ENCODE measurements around the gene SYNPO.

Gene SYNPO

GRCh38 chr5:150665044-150665443 lies 24.6 kb downstream of the SYNPO start:
- H3K4me2 ChIP-seq (ENCODE audit: low read depth, low read length) = no peak overlapping the region
- no peaks in the 10 kb centered on the region for H3K79me2 ChIP-seq (ENCODE audit: low read length)
- no peak overlapping the region for H3K9ac ChIP-seq (ENCODE audit: low read length)
- no peak overlapping the region for H2AFZ ChIP-seq (ENCODE audit: low read length)
- peaks cover 4% of the 10 kb centered on the region; the same call in 1 of the 2 replicates for H3K27me3 ChIP-seq (replicated peaks; ENCODE audit: insufficient read depth, low read length)
- no peak for DNase-seq
- TF ChIP-seq CTCF (IDR thresholded peaks at IDR 0.05; ENCODE audit: low read length) (no peak), EZH2 (optimal IDR thresholded peaks at IDR 0.05; ENCODE audit: low read depth, low read length) (no peak), EZH2phosphoT487 (IDR thresholded peaks at IDR 0.05; ENCODE audit: low read length) (no peak)
- no peaks in the 10 kb centered on the region for H3K36me3 ChIP-seq (replicated peaks; ENCODE audit: insufficient read depth, low read length)
- H3K9me3 ChIP-seq (replicated peaks; ENCODE audit: insufficient read depth, low read length) = no peaks in the 10 kb centered on the region
- no peaks in the 10 kb centered on the region for H4K20me1 ChIP-seq (ENCODE audit: insufficient read depth, low read length)
- no peak overlapping the region for H3K4me3 ChIP-seq (ENCODE audit: low read length)
- no peaks in the 10 kb centered on the region for H3K9me2 ChIP-seq (replicated peaks; ENCODE audit: insufficient read depth, low read length)
- H3K27ac ChIP-seq (ENCODE audit: low read length) = no peak overlapping the region
- H3F3A ChIP-seq (ENCODE audit: insufficient read depth, low read length) = no peaks in the 10 kb centered on the region
- no peaks in the 10 kb centered on the region for H3K4me1 ChIP-seq (ENCODE audit: low read length)

GRCh38 chr5:150670275-150670947 lies 30.0 kb downstream of the SYNPO start:
- DNase-seq = no peak
- Histone ChIP-seq H3K27ac (ENCODE audit: low read length) (no peak overlapping the region), H3K4me2 (ENCODE audit: low read depth, low read length) (no peak overlapping the region), H3K9me2 (replicated peaks; ENCODE audit: insufficient read depth, low read length) (no peaks in the 10 kb centered on the region), H3K9me3 (replicated peaks; ENCODE audit: insufficient read depth, low read length) (no peaks in the 10 kb centered on the region), H3K4me1 (ENCODE audit: low read length) (no peaks in the 10 kb centered on the region), H3K4me3 (ENCODE audit: low read length) (no peak overlapping the region), H3K36me3 (replicated peaks; ENCODE audit: insufficient read depth, low read length) (no peaks in the 10 kb centered on the region), H2AFZ (ENCODE audit: low read length) (no peak overlapping the region), H3K27me3 (replicated peaks; ENCODE audit: insufficient read depth, low read length) (peaks cover 10% of the 10 kb centered on the region; the same call in 1 of the 2 replicates), H3F3A (ENCODE audit: insufficient read depth, low read length) (no peaks in the 10 kb centered on the region), H3K79me2 (ENCODE audit: low read length) (no peaks in the 10 kb centered on the region), H3K9ac (ENCODE audit: low read length) (no peak overlapping the region), H4K20me1 (ENCODE audit: insufficient read depth, low read length) (no peaks in the 10 kb centered on the region)
- no peak for TF ChIP-seq EZH2 (optimal IDR thresholded peaks at IDR 0.05; ENCODE audit: low read depth, low read length)
- no peak for TF ChIP-seq CTCF (IDR thresholded peaks at IDR 0.05; ENCODE audit: low read length)
- no peak for TF ChIP-seq EZH2phosphoT487 (IDR thresholded peaks at IDR 0.05; ENCODE audit: low read length)

- no peaks in the 10 kb centered on the region for H3F3A ChIP-seq (ENCODE audit: insufficient read depth, low read length)
- no peak for TF ChIP-seq EZH2 (optimal IDR thresholded peaks at IDR 0.05; ENCODE audit: low read depth, low read length)
- no peak for TF ChIP-seq CTCF (IDR thresholded peaks at IDR 0.05; ENCODE audit: low read length)
- no peak for TF ChIP-seq EZH2phosphoT487 (IDR thresholded peaks at IDR 0.05; ENCODE audit: low read length)
- no peak overlapping the region for H3K4me2 ChIP-seq (ENCODE audit: low read depth, low read length)
- H3K27me3 ChIP-seq (replicated peaks; ENCODE audit: insufficient read depth, low read length) = peaks cover 10% of the 10 kb centered on the region; the same call in 1 of the 2 replicates
- DNase-seq = no peak
- no peaks in the 10 kb centered on the region for H3K9me2 ChIP-seq (replicated peaks; ENCODE audit: insufficient read depth, low read length)
- H3K4me3 ChIP-seq (ENCODE audit: low read length) = no peak overlapping the region
- no peaks in the 10 kb centered on the region for H3K79me2 ChIP-seq (ENCODE audit: low read length)
- no peak overlapping the region for H3K9ac ChIP-seq (ENCODE audit: low read length)
- H4K20me1 ChIP-seq (ENCODE audit: insufficient read depth, low read length) = no peaks in the 10 kb centered on the region
- H3K36me3 ChIP-seq (replicated peaks; ENCODE audit: insufficient read depth, low read length) = no peaks in the 10 kb centered on the region
- H3K27ac ChIP-seq (ENCODE audit: low read length) = no peak overlapping the region
- no peak overlapping the region for H2AFZ ChIP-seq (ENCODE audit: low read length)
- no peaks in the 10 kb centered on the region for H3K9me3 ChIP-seq (replicated peaks; ENCODE audit: insufficient read depth, low read length)
- H3K4me1 ChIP-seq (ENCODE audit: low read length) = no peaks in the 10 kb centered on the region
Observed at GRCh38 chr5:150670948-150671310, 30.5 kb downstream of the SYNPO start.
